ENCODE results near the gene XKR7. TPM values are rescaled to one million over a fixed set of nuclear protein-coding genes. Genes with fewer than 3 reads are reported as not detected.

Gene XKR7
- total and polyA plus RNA-seq, 5 donors from 2014 or later, result 0.07 TPM; not detected in 4

- no peak overlapping the region for H3K27ac ChIP-seq (ENCODE audit: insufficient read depth, low read length, poor library complexity, severe bottlenecking)
- H3K4me1 ChIP-seq (ENCODE audit: control insufficient read depth, insufficient read depth, low read length, poor library complexity, severe bottlenecking), result peaks cover 1% of the 10 kb centered on the region
- peaks cover 21% of the 10 kb centered on the region for H3K27me3 ChIP-seq (ENCODE audit: control insufficient read depth, insufficient read depth, low read length)
- Mint-ChIP-seq H3K9me3 (no peaks in the 10 kb centered on the region), H3K4me1 (peaks cover 0 to 5% (median 1%) of the 10 kb centered on the region in 4 donors), H3K36me3 (peaks cover 7% of the 10 kb centered on the region), H3K27me3 (peaks cover 58% of the 10 kb centered on the region), H3K4me3 (no peak overlapping the region), H3K27ac (no peak overlapping the region)
- H3K36me3 ChIP-seq (ENCODE audit: control insufficient read depth, insufficient read depth, low read length), result no peaks in the 10 kb centered on the region
- no peak overlapping the region for H3K4me3 ChIP-seq (ENCODE audit: low read depth, low read length)
- DNase-seq (no peak), ATAC-seq (ENCODE audit: low read depth in 2 of 2) (no peak)
- no peaks in the 10 kb centered on the region for H3K9me3 ChIP-seq (ENCODE audit: control insufficient read depth in 2 of 2, low read length in 2 of 2)
Observed at GRCh38 chr20:32045999-32046398, 78.0 kb downstream of the XKR7 start.

GRCh38 chr20:32050324-32050841 is 82.4 kb downstream of the XKR7 start:
- Mint-ChIP-seq H3K27ac (no peak overlapping the region), H3K4me1 (peaks cover 0 to 20% (median 12%) of the 10 kb centered on the region in 4 donors), H3K9me3 (peaks cover 0 to 3% (median 0%) of the 10 kb centered on the region in 7 donors), H3K27me3 (peaks cover 77% of the 10 kb centered on the region), H3K36me3 (peaks cover 7% of the 10 kb centered on the region), H3K4me3 (no peak overlapping the region)
- Histone ChIP-seq H3K9me3 (ENCODE audit: control insufficient read depth in 2 of 2, low read length in 2 of 2) (no peaks in the 10 kb centered on the region), H3K36me3 (ENCODE audit: control insufficient read depth, insufficient read depth, low read length) (no peaks in the 10 kb centered on the region), H3K4me1 (ENCODE audit: control insufficient read depth, insufficient read depth, low read length, poor library complexity, severe bottlenecking) (peaks cover 22% of the 10 kb centered on the region), H3K27me3 (ENCODE audit: control insufficient read depth, insufficient read depth, low read length) (peaks cover 30% of the 10 kb centered on the region), H3K27ac (ENCODE audit: insufficient read depth, low read length, poor library complexity, severe bottlenecking) (no peak overlapping the region), H3K4me3 (ENCODE audit: low read depth, low read length) (no peak overlapping the region)
- no peak for ATAC-seq (ENCODE audit: low read depth in 2 of 2)
- DNase-seq, result no peak

DNA sequence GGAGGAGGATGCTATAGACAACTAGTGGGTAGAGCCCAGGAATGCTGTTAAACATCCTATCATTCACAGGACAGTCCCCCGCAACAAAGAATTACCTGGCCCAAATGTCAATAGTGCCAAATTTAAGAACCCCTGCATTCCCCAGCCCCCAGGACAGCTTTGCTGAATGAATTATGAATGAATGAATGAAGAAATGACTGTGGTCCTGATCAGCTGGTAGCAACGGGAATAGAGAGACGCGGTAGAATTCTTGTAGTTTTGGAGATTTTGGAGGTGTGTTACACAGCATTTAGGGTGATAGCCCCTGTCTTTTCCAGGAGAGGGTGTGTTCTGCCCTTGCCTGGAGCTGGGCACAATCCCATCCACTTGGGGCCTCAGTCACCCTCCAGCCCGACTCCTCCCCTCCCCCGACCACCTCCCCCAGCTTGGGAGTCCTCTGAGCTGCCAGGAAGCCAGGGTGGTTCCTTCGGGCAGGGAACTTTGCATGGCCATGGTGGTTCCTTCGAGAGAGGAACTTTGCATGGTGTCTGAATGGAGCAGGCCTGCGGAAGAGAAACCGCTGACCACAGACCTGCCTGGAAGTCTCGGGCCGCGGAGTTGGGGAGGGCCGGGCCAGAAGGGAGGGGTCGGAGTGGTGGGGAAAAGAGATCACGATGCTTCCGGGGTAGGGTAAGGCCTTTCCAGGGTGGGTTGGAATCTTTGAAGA is 83.1 kb downstream of the XKR7 start:
- peaks cover 77% of the 10 kb centered on the region for H3K27me3 Mint-ChIP-seq
- peaks cover 0 to 20% (median 12%) of the 10 kb centered on the region in 4 donors for H3K4me1 Mint-ChIP-seq
- peak overlapping the region in 2 of 4 donors; percentile 5 to 49 for H3K4me3 Mint-ChIP-seq
- no peak for DNase-seq
- Histone ChIP-seq H3K36me3 (ENCODE audit: control insufficient read depth, insufficient read depth, low read length) (no peaks in the 10 kb centered on the region), H3K27me3 (ENCODE audit: control insufficient read depth, insufficient read depth, low read length) (peaks cover 29% of the 10 kb centered on the region), H3K4me1 (ENCODE audit: control insufficient read depth, insufficient read depth, low read length, poor library complexity, severe bottlenecking) (peaks cover 22% of the 10 kb centered on the region), H3K9me3 (ENCODE audit: control insufficient read depth in 2 of 2, low read length in 2 of 2) (no peaks in the 10 kb centered on the region), H3K27ac (ENCODE audit: insufficient read depth, low read length, poor library complexity, severe bottlenecking) (no peak overlapping the region), H3K4me3 (ENCODE audit: low read depth, low read length) (no peak overlapping the region)
- H3K36me3 Mint-ChIP-seq, result peaks cover 7% of the 10 kb centered on the region
- peaks cover 0 to 3% (median 0%) of the 10 kb centered on the region in 7 donors for H3K9me3 Mint-ChIP-seq
- H3K27ac Mint-ChIP-seq, result no peak overlapping the region
- no peak for ATAC-seq (ENCODE audit: low read depth in 2 of 2)

DNA sequence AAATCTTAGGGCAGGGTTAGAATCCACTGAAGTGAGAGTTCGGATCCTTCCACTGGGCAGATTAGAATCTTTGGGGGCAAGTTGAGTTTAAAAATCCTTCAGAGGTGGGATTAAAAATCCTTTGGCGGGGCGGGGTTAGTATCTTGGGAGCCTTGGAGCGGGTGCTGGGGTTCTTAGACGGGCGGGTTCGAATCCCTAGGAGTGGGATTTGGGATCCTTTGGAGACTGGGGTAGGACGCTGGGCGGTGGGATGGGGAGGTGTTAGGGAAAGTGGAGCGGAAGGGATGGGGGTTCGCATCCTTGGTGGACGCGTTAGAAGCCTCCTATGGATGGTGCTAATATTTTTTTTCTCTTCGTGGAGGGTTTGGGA is 83.8 kb downstream of the XKR7 start:
- Histone ChIP-seq H3K4me3 (ENCODE audit: low read depth, low read length) (no peak overlapping the region), H3K27me3 (ENCODE audit: control insufficient read depth, insufficient read depth, low read length) (peaks cover 26% of the 10 kb centered on the region), H3K9me3 (ENCODE audit: control insufficient read depth in 2 of 2, low read length in 2 of 2) (no peaks in the 10 kb centered on the region), H3K4me1 (ENCODE audit: control insufficient read depth, insufficient read depth, low read length, poor library complexity, severe bottlenecking) (peaks cover 22% of the 10 kb centered on the region), H3K36me3 (ENCODE audit: control insufficient read depth, insufficient read depth, low read length) (no peaks in the 10 kb centered on the region), H3K27ac (ENCODE audit: insufficient read depth, low read length, poor library complexity, severe bottlenecking) (no peak overlapping the region)
- Mint-ChIP-seq H3K27me3 (peaks cover 77% of the 10 kb centered on the region), H3K27ac (no peak overlapping the region), H3K36me3 (peaks cover 7% of the 10 kb centered on the region), H3K4me3 (peak overlapping the region in 3 of 4 donors; percentile 39 to 61 (median 51)), H3K9me3 (peaks cover 0 to 4% (median 0%) of the 10 kb centered on the region in 7 donors), H3K4me1 (peaks cover 0 to 20% (median 12%) of the 10 kb centered on the region in 4 donors)
- ATAC-seq (ENCODE audit: low read depth in 2 of 2) (no peak), DNase-seq (no peak)

DNA sequence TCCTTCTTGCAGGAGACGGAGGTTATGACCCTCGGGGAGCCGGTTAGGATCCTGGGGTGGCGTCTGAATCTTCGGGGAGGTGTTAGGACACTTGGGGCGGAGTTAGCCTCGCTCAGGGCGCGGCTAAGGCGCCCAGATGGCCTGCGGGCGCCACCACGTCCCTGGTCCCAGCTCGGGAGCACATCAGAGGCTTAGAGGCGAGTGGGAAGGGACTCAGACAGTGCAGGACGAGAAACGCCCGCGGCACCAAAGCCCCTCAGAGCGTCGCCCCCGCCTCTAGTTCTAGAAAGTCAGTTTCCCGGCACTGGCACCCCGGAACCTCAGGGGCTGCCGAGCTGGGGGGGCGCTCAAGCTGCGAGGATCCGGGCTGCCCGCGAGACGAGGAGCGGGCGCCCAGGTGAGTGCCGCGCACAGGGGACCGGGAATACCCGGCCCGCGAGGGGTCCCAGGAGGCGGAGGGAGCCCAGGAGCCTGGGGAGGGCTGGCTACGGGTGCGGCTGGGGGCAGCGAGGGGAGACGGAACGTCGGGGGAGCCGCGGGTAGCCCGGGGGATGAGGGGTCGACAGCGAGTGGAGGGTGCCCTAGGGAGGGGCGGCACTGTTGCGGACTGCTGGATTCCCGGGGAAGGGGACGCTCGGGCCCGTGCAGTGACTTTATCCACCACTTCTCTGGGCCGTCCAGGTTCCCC is 84.3 kb downstream of the XKR7 start, which contains the start of gene HCK:
TSS of gene HCK (plus strand) at position 153 of the 688 bp plus-strand sequence.
- Histone ChIP-seq H3K36me3 (ENCODE audit: control insufficient read depth, insufficient read depth, low read length) (no peaks in the 10 kb centered on the region), H3K4me3 (ENCODE audit: low read depth, low read length) (no peak within 1 kb of the TSS), H3K27me3 (ENCODE audit: control insufficient read depth, insufficient read depth, low read length) (peaks cover 26% of the 10 kb centered on the region), H3K27ac (ENCODE audit: insufficient read depth, low read length, poor library complexity, severe bottlenecking) (no peak within 1 kb of the TSS), H3K9me3 (ENCODE audit: control insufficient read depth in 2 of 2, low read length in 2 of 2) (no peaks in the 10 kb centered on the region), H3K4me1 (ENCODE audit: control insufficient read depth, insufficient read depth, low read length, poor library complexity, severe bottlenecking) (peaks cover 22% of the 10 kb centered on the region)
- Mint-ChIP-seq H3K4me1 (peaks cover 0 to 20% (median 12%) of the 10 kb centered on the region in 4 donors), H3K36me3 (peaks cover 7% of the 10 kb centered on the region), H3K27me3 (peaks cover 80% of the 10 kb centered on the region), H3K27ac (no peak within 1 kb of the TSS), H3K9me3 (peaks cover 0 to 5% (median 0%) of the 10 kb centered on the region in 7 donors), H3K4me3 (peak within 1 kb of the TSS in 3 of 4 donors; percentile 39 to 61 (median 51))
- DNase-seq (no peak), ATAC-seq (ENCODE audit: low read depth in 2 of 2) (no peak)

GRCh38 chr20:32052778-32053362 is 84.9 kb downstream of the XKR7 start:
- H3K4me1 Mint-ChIP-seq, result peaks cover 0 to 20% (median 12%) of the 10 kb centered on the region in 4 donors
- H3K27me3 ChIP-seq (ENCODE audit: control insufficient read depth, insufficient read depth, low read length), result peaks cover 24% of the 10 kb centered on the region
- H3K9me3 Mint-ChIP-seq, result peaks cover 0 to 5% (median 0%) of the 10 kb centered on the region in 7 donors

More at GRCh38 chr20:32052778-32053362, 84.9 kb downstream of the XKR7 start:
- peak overlapping the region in 1 of 4 donors; percentile 12 for H3K4me3 Mint-ChIP-seq
- no peak overlapping the region for H3K27ac Mint-ChIP-seq
- Histone ChIP-seq H3K36me3 (ENCODE audit: control insufficient read depth, insufficient read depth, low read length) (no peaks in the 10 kb centered on the region), H3K4me1 (ENCODE audit: control insufficient read depth, insufficient read depth, low read length, poor library complexity, severe bottlenecking) (peaks cover 22% of the 10 kb centered on the region), H3K4me3 (ENCODE audit: low read depth, low read length) (no peak overlapping the region), H3K27ac (ENCODE audit: insufficient read depth, low read length, poor library complexity, severe bottlenecking) (no peak overlapping the region), H3K9me3 (ENCODE audit: control insufficient read depth in 2 of 2, low read length in 2 of 2) (no peaks in the 10 kb centered on the region)
- ATAC-seq (ENCODE audit: low read depth in 2 of 2), result peak in 1 of 2 donors; percentile 27
- DNase-seq, result no peak
- H3K36me3 Mint-ChIP-seq, result peaks cover 7% of the 10 kb centered on the region
- peaks cover 74% of the 10 kb centered on the region for H3K27me3 Mint-ChIP-seq
